ENCODE measurements around the gene KCNIP2. TPM values are rescaled to one million over a fixed set of nuclear protein-coding genes. Genes with fewer than 3 reads are reported as not detected.
"Not testable (repeated sequence)": the region's sequence is repeated elsewhere in the genome, so short reads cannot be mapped to it uniquely, and the experiment has no call there.

Gene KCNIP2
- total RNA-seq, 2 experiments from 2014 or later = 3.1 to 4.1 TPM

DNA sequence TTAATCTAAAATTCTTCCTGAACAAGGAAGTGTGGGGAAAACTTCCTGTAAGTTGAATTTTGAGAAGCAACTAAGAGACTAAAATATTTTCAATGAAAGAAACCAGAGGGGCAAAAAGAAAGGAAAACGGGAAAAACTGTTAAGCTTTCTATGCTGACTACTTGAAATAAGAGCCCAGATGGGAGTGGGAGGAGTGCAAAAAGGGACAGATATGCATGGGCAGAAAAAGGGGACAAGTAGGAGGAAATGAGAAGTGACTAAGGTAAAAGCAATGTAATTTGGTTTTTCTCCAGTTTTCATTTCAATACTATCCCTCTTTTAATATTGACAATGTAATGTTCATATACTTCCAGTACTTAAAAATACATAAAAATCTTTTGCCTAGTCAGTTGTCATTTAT, 36.4 kb downstream of the KCNIP2 start:
- ATAC-seq (ENCODE audit: low read depth) = no peak
- H3K27me3 Mint-ChIP-seq = no peaks in the 10 kb centered on the region
- no peak overlapping the region for H3K4me3 Mint-ChIP-seq
- no peaks in the 10 kb centered on the region for H3K9me3 Mint-ChIP-seq
- H3K4me1 Mint-ChIP-seq = peaks cover 5% of the 10 kb centered on the region
- peaks cover 28% of the 10 kb centered on the region for H3K36me3 Mint-ChIP-seq
- DNase-seq = no peak
- POLR2A ChIA-PET = no interaction called here
- no peak overlapping the region for H3K27ac Mint-ChIP-seq

DNA sequence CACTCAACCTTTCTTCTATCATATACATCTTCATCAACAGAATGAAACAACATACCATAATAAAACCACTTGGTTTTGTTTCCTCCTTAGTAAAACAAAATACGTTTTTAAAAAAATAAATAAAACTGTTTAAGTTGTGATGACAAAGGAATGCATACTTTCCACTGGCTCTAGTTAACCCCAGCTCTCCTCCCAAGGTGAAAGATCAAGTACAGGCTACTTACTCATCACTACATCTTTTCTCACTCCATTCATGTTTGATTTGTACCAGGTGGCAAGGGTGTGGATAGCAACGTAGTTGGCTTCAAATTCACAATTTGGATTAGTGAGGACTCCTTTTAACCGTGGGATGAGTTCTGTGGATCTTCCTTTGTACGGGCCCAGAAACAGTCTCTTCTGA, 40.1 kb downstream of the KCNIP2 start:
- ATAC-seq (ENCODE audit: low read depth) = no peak
- Mint-ChIP-seq H3K27me3 (no peaks in the 10 kb centered on the region), H3K9me3 (no peaks in the 10 kb centered on the region), H3K4me1 (peaks cover 7% of the 10 kb centered on the region), H3K36me3 (peaks cover 42% of the 10 kb centered on the region), H3K4me3 (no peak overlapping the region), H3K27ac (no peak overlapping the region)
- no peak for DNase-seq
- POLR2A ChIA-PET = interaction anchor here (0.6 to 1.3 kb wide), 3 partner anchors 9 to 347 kb away, joined by 3 to 4 read pairs (median 3); partner anchors contain the start of gene OGA

DNA sequence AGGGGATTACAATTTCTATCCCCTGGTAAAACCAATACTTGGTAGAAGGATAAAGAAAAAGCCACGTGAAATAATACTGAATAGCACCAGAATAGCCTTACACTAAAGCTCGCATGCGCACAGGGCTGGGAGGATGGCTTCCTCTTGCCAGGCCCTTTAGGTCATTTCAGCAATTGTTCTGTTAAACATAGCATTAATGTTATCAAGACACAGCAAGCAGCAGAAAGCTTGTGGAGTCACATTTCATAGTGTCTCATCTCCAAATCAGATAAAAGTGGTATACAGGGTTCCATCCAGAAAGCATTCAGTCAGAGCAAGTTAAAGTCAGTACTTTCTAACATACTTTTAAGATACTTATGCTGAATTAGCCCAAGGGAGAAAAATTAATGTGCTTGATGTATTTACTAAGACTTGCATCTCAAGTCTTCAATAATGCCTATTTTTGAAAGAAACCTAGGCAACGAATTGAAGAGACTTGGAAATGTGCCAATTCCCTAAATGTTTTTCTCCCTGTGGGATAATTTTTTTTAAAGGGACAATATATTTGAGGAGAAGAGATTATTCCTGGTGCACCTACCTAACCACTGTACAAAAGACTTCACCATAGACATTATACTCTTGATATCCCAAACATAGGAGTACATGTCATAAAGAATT, 46.1 kb downstream of the KCNIP2 start:
- POLR2A ChIA-PET = interaction anchor here (1.1 kb wide), 1 partner anchor 18 kb away, joined by 3 read pairs; no protein-coding TSS in a partner anchor
- no peak overlapping the region for H3K27ac Mint-ChIP-seq
- H3K4me3 Mint-ChIP-seq = no peak overlapping the region
- H3K27me3 Mint-ChIP-seq = no peaks in the 10 kb centered on the region
- H3K9me3 Mint-ChIP-seq = no peaks in the 10 kb centered on the region
- H3K36me3 Mint-ChIP-seq = peaks cover 47% of the 10 kb centered on the region
- no peak for DNase-seq
- no peak for ATAC-seq (ENCODE audit: low read depth)
- H3K4me1 Mint-ChIP-seq = peaks cover 3% of the 10 kb centered on the region

DNA sequence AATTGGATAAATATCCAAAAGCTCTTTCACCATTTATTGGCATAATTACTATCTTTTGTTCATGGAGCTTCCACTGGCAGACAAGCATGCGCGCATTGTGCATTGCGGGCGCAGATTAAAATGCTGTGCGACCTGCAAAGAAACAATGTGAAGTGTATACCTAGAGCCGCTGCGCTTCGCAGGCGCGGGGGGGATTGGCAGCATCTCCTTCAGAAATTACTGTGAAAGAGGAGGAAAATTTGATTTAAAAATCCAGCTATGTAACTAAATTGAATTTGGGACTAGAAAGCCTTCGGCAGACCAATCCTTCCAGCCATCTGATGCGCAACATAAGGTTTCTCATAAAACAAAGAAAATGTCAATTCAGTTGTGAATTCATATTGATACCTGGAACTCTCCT, 50.1 kb downstream of the KCNIP2 start:
- POLR2A ChIA-PET = no interaction called here

DNA sequence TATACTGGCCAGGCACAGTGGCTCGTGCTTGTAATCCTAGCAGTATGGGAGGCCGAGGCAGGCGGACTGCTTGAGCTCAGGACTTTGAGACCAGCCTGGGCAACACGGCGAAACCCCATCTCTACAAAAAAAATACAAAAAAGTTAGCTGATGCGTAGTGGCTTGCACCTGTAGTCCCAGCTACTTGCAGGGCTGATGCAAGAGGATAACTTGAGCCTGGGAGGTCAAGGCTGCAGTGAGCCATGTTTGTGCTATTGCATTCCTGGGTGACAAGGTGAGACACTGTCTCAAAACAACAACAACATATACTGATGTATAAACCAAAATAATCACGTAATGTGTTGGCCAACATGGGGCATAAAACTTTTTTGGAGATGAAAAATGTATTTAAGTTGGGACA, 53.9 kb downstream of the KCNIP2 start:
- Mint-ChIP-seq H3K27me3 (no peaks in the 10 kb centered on the region), H3K4me1 (peaks cover 5% of the 10 kb centered on the region), H3K9me3 (no peaks in the 10 kb centered on the region), H3K27ac (no peak overlapping the region), H3K36me3 (peaks cover 22% of the 10 kb centered on the region), H3K4me3 (no peak overlapping the region)
- DNase-seq = no peak
- POLR2A ChIA-PET = interaction anchor here (0.6 to 1.6 kb wide), 3 partner anchors 9 to 181 kb away, joined by 3 to 5 read pairs (median 3); no protein-coding TSS in a partner anchor
- ATAC-seq (ENCODE audit: low read depth) = no peak

More for the DNA sequence above, 50.1 kb downstream of the KCNIP2 start:
- no peaks in the 10 kb centered on the region for H3K27me3 Mint-ChIP-seq
- H3K9me3 Mint-ChIP-seq = no peaks in the 10 kb centered on the region
- H3K4me1 Mint-ChIP-seq = no peaks in the 10 kb centered on the region
- no peak overlapping the region for H3K27ac Mint-ChIP-seq
- H3K4me3 Mint-ChIP-seq = no peak overlapping the region
- ATAC-seq (ENCODE audit: low read depth) (no peak), DNase-seq (no peak)
- H3K36me3 Mint-ChIP-seq = peaks cover 30% of the 10 kb centered on the region

DNA sequence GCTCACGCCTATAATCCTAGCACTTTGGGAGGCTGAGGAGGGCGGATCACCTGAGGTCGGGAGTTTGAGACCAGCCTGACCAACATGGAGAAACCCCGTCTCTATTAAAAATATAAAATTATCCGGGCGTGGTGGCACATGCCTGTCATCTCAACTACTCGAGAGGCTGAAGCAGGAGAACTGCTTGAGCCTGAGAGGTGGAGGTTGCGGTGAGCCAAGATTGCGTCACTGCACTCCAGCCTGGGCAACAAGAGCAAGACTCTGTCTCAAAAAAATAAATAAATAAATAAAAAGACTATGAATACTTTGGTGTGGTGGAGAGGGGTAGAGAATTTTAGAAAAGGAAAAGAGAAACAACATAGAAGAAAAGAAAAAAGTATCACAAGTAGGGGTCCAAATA, 54.4 kb downstream of the KCNIP2 start:
- H3K27me3 Mint-ChIP-seq; H3K4me1 Mint-ChIP-seq; ATAC-seq (ENCODE audit: low read depth); H3K9me3 Mint-ChIP-seq; H3K27ac Mint-ChIP-seq; H3K4me3 Mint-ChIP-seq; DNase-seq: not testable (repeated sequence)
- POLR2A ChIA-PET = interaction anchor here (1.6 kb wide), 1 partner anchor 25 kb away, joined by 5 read pairs; no protein-coding TSS in a partner anchor
- peaks cover 20% of the 10 kb centered on the region for H3K36me3 Mint-ChIP-seq

DNA sequence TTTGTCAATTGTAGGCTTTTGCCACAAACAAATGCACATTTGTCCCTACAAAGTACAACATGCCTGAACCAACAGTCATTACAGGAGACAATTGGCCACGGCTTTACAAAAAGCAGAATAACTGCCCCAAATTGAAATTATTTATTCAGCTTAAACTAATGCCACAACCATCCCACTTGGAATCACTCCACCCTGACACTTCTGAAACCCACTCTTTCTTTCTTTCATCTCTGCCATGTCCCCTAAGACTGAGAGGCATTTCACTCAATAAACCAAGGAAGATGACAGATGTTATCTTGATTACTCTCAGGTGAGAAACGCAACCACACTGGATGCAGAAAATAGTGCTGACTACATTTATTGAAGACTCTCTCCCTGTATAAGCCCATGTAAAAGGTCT, 57.8 kb downstream of the KCNIP2 start:
- no peak for ATAC-seq (ENCODE audit: low read depth)

DNA sequence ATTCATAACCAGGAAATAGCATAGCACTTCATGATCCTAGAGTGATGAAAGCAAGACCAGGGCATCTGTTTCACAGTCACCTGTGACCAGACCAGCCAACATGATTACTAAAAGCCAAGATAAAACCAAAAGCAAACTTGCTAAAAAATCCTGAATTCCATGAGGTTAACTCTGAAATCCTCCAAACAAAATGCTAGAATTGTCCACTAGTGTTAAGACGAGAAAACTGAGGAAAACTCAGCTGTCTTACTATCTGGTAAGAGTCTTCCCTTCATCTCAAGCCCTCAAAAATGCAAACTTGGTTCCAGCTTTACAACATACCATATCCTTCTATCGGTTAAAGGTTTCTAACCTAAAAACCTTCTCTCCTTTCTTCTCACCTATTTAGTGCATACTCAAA, 59.0 kb downstream of the KCNIP2 start:
- H3K27ac Mint-ChIP-seq = peak overlapping the region; percentile 97
- DNase-seq (no peak), ATAC-seq (ENCODE audit: low read depth) (no peak)
- POLR2A ChIA-PET = interaction anchor here (0.6 to 2.6 kb wide), 3 partner anchors 30 to 236 kb away, joined by 3 to 22 read pairs (median 6); partner anchors contain the start of gene OGA
- H3K27me3 Mint-ChIP-seq = no peaks in the 10 kb centered on the region
- peaks cover 17% of the 10 kb centered on the region for H3K36me3 Mint-ChIP-seq
- no peaks in the 10 kb centered on the region for H3K9me3 Mint-ChIP-seq
- peaks cover 33% of the 10 kb centered on the region for H3K4me1 Mint-ChIP-seq
- H3K4me3 Mint-ChIP-seq = peak overlapping the region; percentile 99

More for the DNA sequence above, 57.8 kb downstream of the KCNIP2 start:
- H3K27me3 Mint-ChIP-seq = no peaks in the 10 kb centered on the region
- no peaks in the 10 kb centered on the region for H3K9me3 Mint-ChIP-seq
- POLR2A ChIA-PET = interaction anchor here (1.6 kb wide), 1 partner anchor 32 kb away, joined by 6 read pairs; the partner anchor contains the start of gene OGA
- H3K36me3 Mint-ChIP-seq = peaks cover 17% of the 10 kb centered on the region
- H3K27ac Mint-ChIP-seq = no peak overlapping the region
- no peak overlapping the region for H3K4me3 Mint-ChIP-seq
- H3K4me1 Mint-ChIP-seq = peaks cover 29% of the 10 kb centered on the region
- no peak for DNase-seq

DNA sequence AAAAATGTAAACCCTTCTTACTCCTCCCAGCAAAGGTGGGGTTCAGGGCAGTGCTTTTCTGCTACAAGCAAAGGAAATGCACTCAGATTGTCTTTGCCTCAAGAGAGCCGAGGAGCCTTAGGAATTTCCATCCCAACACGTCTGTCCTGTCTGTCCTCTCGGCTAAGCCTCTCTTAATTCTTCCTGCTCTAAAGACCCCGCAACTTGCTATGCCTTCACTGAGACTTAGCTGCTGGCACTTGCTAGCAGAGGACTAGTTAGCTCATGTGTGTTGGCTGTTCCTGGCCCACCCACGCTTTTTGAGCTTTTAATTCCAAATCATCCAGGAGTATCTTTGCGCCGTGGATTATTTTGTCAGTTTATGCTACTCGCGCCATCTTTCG, 59.9 kb downstream of the KCNIP2 start:
- POLR2A ChIA-PET = interaction anchor here (0.6 to 2.6 kb wide), 6 partner anchors 29 to 237 kb away, joined by 3 to 22 read pairs (median 5); partner anchors contain the start of gene OGA
- no peak for DNase-seq
- H3K27me3 Mint-ChIP-seq = peaks cover 7% of the 10 kb centered on the region
- H3K4me1 Mint-ChIP-seq = peaks cover 38% of the 10 kb centered on the region
- peak overlapping the region; percentile 99 for H3K4me3 Mint-ChIP-seq
- no peaks in the 10 kb centered on the region for H3K9me3 Mint-ChIP-seq
- ATAC-seq (ENCODE audit: low read depth) = no peak
- peak overlapping the region; percentile 97 for H3K27ac Mint-ChIP-seq
- H3K36me3 Mint-ChIP-seq = peaks cover 17% of the 10 kb centered on the region

DNA sequence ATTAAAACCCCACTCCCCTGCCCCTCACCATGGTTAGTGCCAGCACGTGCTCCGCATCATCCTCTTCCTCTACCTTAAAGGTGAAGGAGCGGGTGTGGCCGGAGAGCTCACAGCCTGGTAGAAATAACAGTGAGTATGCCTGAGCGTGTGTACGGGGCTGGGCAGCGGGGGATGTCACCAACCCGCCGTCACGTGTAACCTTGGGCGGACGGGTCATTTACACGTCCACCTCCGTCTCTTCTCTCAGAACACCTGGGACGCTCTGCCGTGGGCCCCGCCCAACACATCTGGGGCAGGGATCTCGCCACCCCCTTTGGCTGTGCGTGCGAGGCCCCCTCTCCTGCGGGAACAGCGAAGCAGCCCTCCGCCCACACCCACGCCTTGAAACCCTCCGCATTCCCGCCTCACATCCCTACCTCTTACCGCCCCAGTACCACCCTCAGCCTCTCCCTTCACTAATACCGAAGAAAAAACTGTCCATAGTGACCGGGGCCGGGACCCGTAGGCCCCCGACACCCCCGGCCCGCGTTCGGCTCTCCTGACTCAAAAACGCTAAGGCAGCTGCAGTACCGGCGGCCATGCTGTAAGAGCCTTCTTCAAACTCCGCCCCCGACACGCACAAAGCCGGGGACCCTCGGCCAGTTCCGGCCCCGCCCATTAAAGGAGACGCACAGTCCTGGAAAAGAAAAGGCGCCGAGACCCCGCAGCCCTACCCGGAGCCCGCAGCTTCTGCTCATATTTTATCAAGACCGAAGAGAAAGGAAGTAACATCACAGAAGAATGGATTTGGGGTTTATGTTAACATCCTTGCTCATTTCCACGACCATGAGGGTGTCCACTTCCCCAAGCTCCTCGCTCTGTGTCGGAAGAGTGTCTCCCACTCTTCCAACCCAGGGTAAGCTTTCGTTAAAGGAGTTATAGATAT, 60.5 kb downstream of the KCNIP2 start, which contains the start of gene NPM3:
NPM3 (minus strand) TSS at position 636 of the 925 bp plus-strand sequence; CDS start at position 580, 56 bp downstream.
- POLR2A ChIA-PET = interaction anchor here (1.2 to 2.6 kb wide), 5 partner anchors 30 to 180 kb away, joined by 3 to 22 read pairs (median 5); partner anchors contain the start of gene OGA
- peak within 1 kb of the TSS; percentile 97 for H3K27ac Mint-ChIP-seq
- peak within 1 kb of the TSS; percentile 99 for H3K4me3 Mint-ChIP-seq
- ATAC-seq (ENCODE audit: low read depth) = peak; percentile 83
- DNase-seq = peak; percentile 84
- H3K27me3 Mint-ChIP-seq = peaks cover 9% of the 10 kb centered on the region
- no peaks in the 10 kb centered on the region for H3K9me3 Mint-ChIP-seq
- peaks cover 39% of the 10 kb centered on the region for H3K4me1 Mint-ChIP-seq
- peaks cover 17% of the 10 kb centered on the region for H3K36me3 Mint-ChIP-seq

DNA sequence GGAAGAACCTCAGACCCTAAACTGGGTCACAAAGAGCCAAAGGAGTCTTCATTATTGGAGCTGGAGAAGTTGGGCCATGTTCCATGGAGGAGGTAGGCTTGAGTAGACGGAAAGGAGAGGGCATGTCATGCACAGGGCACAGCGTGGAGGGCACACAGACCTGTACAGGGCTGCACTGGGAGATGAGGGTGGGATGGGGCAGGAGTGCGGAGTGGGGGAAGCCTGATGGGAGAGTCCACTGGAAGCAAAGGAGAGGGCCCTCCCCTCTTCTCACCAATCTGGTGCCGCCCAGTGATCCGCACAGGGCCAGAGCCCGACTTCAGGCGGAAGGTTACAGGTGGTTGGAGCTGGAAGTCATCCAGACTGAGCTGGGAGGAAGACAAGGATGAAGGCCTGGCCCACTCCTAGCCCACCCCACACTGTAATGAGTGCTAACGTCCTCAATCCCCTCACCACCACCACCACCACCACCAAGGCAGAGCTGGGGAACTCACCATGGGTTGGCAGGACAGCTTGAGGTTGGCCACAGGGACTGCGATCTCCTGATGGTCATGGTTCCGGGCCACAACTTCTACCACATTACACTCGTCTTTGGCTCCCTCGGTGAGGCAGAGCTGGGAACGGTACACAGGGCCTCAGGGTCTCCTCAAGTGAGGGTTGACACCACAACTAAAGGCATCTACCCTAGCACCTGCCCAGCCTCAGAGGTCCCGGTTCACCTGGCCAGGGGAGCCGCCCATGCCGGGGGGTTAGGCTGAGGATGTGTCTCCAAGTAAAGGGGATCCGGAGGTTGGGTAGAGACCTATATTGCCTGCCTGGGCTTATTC, 61.4 kb downstream of the KCNIP2 start:
- POLR2A ChIA-PET = interaction anchor here (1.3 to 2.6 kb wide), 2 partner anchors 36 to 179 kb away, joined by 5 to 22 read pairs; partner anchors contain the start of gene OGA
- Mint-ChIP-seq H3K27me3 (peaks cover 17% of the 10 kb centered on the region), H3K36me3 (peaks cover 11% of the 10 kb centered on the region), H3K4me1 (peaks cover 39% of the 10 kb centered on the region), H3K9me3 (no peaks in the 10 kb centered on the region), H3K27ac (peak overlapping the region; percentile 97), H3K4me3 (peak overlapping the region; percentile 99)
- ATAC-seq (ENCODE audit: low read depth) = no peak
- DNase-seq = no peak

DNA sequence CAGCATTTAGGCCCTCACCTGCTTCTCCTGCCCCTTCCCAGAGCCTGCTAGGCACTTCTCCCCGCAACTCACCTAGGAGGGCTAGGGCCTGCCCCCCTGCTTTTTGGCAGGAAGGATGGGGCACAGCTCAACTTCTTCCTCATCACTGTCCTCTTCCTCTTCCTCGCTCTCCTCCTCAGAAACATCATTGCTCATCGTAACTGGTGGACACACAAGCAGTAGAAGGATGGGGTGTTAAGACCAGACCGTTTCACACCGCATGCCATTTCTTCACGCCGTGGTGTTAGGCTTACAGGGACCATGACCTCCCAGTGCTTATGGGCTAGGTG, 62.0 kb downstream of the KCNIP2 start:
- DNase-seq = no peak
- peaks cover 40% of the 10 kb centered on the region for H3K4me1 Mint-ChIP-seq
- no peak for ATAC-seq (ENCODE audit: low read depth)
- peak overlapping the region; percentile 99 for H3K4me3 Mint-ChIP-seq
- H3K36me3 Mint-ChIP-seq = peaks cover 10% of the 10 kb centered on the region
- H3K27ac Mint-ChIP-seq = no peak overlapping the region
- peaks cover 23% of the 10 kb centered on the region for H3K27me3 Mint-ChIP-seq
- POLR2A ChIA-PET = interaction anchor here (1.0 to 1.3 kb wide), 2 partner anchors 14 to 179 kb away, joined by 3 to 5 read pairs; no protein-coding TSS in a partner anchor
- no peaks in the 10 kb centered on the region for H3K9me3 Mint-ChIP-seq
